Stimulated activated CD4-positive, alpha-beta T cell treated with anti-CD3 and anti-CD28 coated beads, Interleukin-2, amount 100 ng/mL, for 4 hours (primary cell): ENCODE results near the gene NRF1.

ENCODE experiments used
- DNase-seq: peaks from one replicate; pipeline ENCODE4 v3.0.0-alpha.2; 2020; ENCODE audit warnings: low read depth

The NRF1 gene

DNA sequence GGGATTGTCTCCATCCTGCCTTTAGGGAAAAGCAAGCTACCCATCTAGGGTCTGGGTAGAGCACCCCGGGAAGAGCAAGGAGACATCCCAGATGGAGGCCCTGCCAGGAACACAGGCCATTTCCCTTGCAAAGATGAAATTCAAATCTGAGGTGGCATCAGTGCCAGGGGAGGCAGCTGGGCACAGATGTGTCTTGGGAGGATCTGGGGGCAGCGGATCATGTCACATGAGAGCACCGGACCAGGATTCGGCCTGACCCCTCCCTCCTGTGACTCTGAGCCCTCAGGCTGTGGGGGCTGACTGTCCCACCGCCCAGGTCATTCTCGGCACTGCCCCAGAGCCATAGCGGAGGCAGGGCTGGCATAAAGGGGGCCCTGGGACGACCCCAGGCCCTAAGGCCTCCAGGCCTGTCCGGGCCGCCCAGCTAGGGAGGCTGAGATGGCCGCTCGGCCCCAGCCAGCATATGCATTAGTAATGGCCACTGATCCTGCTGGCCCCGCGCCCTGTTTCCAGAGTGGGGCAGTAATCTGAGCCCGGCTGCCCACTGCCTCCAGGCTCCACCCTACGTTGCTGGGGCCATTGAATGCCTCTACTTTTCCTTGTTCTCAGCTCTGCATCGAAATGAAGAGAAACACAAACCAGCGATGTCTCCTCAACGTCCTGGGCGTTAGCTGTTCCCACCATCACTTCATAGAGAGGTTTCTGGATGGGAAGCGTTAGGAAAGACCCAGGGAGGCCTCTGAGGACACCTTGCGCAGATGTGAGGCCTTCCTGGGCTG, 192.8 kb downstream of the NRF1 start:
- DNase-seq, result no peak

DNA sequence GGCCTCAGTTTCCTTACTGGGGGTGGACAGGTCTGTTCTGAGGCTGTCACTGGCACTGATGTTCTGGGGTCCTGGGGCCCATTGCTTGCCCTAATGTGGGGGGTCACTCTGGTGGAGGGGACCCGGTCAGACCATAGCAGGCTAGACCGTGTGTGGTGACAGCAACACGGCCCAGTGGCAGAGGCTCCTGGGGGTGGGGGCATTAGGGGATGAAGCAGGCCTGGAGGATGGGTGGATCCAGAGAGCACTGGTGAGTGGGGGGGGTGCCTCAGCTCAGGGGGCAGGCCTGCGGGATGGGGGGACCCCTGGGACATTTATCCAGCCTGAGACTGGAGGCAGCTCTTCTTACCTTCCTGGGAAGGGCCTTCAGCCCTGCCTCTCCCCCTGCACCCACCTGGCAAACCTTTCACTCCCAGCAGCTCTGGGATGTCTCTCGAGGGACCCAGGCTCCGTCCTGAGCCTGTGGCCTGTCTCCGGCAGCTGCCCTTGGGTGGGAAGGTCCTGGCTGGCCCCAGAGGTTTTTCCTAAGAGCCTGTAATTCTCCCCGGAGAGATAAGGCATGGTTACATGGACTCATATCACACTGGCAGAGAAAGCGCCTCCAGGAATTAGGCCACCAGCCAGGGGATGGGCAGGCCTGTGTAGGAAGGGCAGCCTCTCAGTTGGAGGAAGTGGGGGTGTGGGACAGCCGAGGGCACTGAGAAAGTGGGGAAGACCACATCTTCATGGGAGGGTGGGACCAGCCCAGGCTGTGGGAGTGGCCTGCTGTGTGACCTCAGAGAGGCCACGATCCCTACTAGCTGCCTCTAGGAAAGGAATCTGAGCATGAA, 193.6 kb downstream of the NRF1 start:
- no peak for DNase-seq
